Body of pancreas (tissue), 4 donors: Measurements from ENCODE around the gene NXNL1. TPM values are rescaled to one million over a fixed set of nuclear protein-coding genes. Genes with fewer than 3 reads are reported as not detected.
"Not testable (repeated sequence)": the region's sequence is repeated elsewhere in the genome, so short reads cannot be mapped to it uniquely, and the experiment has no call there.

Source experiments
- ATAC-seq: fragments of 150-250 bp; one replicate; pipeline ENCODE4 v1.9.1; 2016
- DNase-seq, 4 donors: peaks; one replicate each; pipeline ENCODE4 v3.0.0-alpha.2; 2019
- H3K27ac ChIP-seq, 4 donors: fragments of 200-600 bp; sonication (generic); 1 replicate in 3 of 4; 2 replicates in 1 of 4; pipeline versions ENCODE4 v1.5.1 to v1.6.1; 2016 to 2019; ENCODE audit warnings: mild to moderate bottlenecking in 1 of 4, mixed read lengths in 1 of 4, moderate library complexity in 1 of 4
- H3K27me3 ChIP-seq, 2 donors: fragments of 200-600 bp; sonication (generic); one replicate each; pipeline ENCODE4 v1.6.0; 2016; ENCODE audit warnings: mild to moderate bottlenecking in 1 of 2
- H3K36me3 ChIP-seq, 2 donors: fragments of 200-600 bp; sonication (generic); replicated peaks in 1 of 2; 2 replicates each; pipeline ENCODE4 v1.5.1; 2016; ENCODE audit warnings: low read depth in 2 of 2; ENCODE audit not compliant: insufficient read depth in 1 of 2
- H3K4me1 ChIP-seq: fragments of 200-600 bp; sonication (generic); one replicate; pipeline ENCODE4 v1.6.0; 2016
- H3K4me3 ChIP-seq, 2 donors: fragments of 200-600 bp; sonication (generic); 1 replicate in 1 of 2; 2 replicates in 1 of 2; pipeline ENCODE4 v1.5.1; 2016 to 2019
- H3K9me3 ChIP-seq, 3 donors: fragments of 200-600 bp; sonication (generic); 1 replicate in 2 of 3; 2 replicates in 1 of 3; pipeline ENCODE4 v1.5.1; 2016
- CTCF ChIP-seq, 7 experiments: fragments of 450-650 bp in 4 of 7; fragments of 200-600 bp in 3 of 7; sonication (generic) in 3 of 7; IDR thresholded peaks; one replicate each; pipeline ENCODE4 v1.5.1; 2016 to 2019; ENCODE audit warnings: antibody characterized with exemption in 7 of 7
- POLR2A ChIP-seq, 3 donors: fragments of 450-650 bp; IDR thresholded peaks; one replicate each; pipeline ENCODE4 v1.6.1; 2016; ENCODE audit warnings: antibody characterized with exemption in 3 of 3, mild to moderate bottlenecking in 2 of 3
- WGBS, 2 donors: methylation state at CpG; one replicate each; pipeline ENCODE4 v1.1.5; 2017; 5-methylcytosine and 5-hydroxymethylcytosine counted together
- intact Hi-C: fragments of 100-400 bp; cut with DNase I; formaldehyde crosslinking; loops from one replicate; pipeline ENCODE4 v1.15.1; 2023
- total RNA-seq, 2 donors: library from RNA; depleted of rRNA; stranded (reverse); fragments of >200 nt; gene quantifications; one replicate each; pipeline ENCODE4 v1.1.0, GENCODE V29; 2016

The NXNL1 gene
- total RNA-seq, result not detected

GRCh38 chr19:17460372-17461230, at the start of gene NXNL1:
Gene NXNL1, minus strand, starts transcription at chr19:17460926. Its CDS starts 57 bp downstream, at chr19:17460869.
- no peak for DNase-seq
- H3K27ac ChIP-seq, result no peak within 1 kb of the TSS
- intact Hi-C loops, result no loop called here
- no peak for ATAC-seq
- WGBS, 2 donors, result 56 to 61% methylated on average over 16 to 26 of the region's 26 CpGs
- peaks cover 3% of the 10 kb centered on the region for H3K4me1 ChIP-seq
- H3K9me3 ChIP-seq, result no peaks in the 10 kb centered on the region
- no peak within 1 kb of the TSS for H3K4me3 ChIP-seq
- no peak for TF ChIP-seq POLR2A (IDR thresholded peaks at IDR 0.05)
- no peak for TF ChIP-seq CTCF (IDR thresholded peaks at IDR 0.05)
- peaks cover 0 to 16% of the 10 kb centered on the region in 2 donors for H3K27me3 ChIP-seq
- no peaks in the 10 kb centered on the region for H3K36me3 ChIP-seq

GRCh38 chr19:17508558-17508933, 47.8 kb upstream of the NXNL1 start:
- 92% methylated on average over 3 of the region's 3 CpGs; no CpG with 5 or more reads in 1 of the 2 donors for WGBS, 2 donors
- H3K4me1 ChIP-seq, result peaks cover 33% of the 10 kb centered on the region
- H3K27ac ChIP-seq, result peak overlapping the region in 1 of 4 donors; percentile 20
- H3K27me3 ChIP-seq, ATAC-seq, H3K9me3 ChIP-seq, intact Hi-C loops, H3K4me3 ChIP-seq, DNase-seq, H3K36me3 ChIP-seq: not testable (repeated sequence)

DNA sequence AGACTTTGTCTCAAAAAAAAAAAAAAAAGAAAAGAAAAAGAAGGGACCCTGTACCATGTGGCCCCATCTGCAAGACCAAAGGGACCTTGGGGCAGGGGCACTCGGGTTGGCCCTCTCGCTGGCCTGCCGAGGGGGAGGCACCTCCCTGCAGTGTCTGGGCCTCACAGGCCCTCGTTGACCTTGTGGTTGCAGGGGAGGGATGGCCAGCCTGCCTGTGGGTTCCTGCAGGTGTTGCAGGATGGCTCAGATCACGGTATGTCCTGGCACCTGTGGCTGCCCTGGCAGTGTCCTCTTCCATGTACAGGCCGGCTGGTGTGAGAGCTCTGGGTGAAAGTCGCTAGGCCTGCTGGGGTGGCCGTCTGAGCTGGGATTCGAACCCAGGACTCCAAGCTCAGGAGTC, 46.0 kb upstream of the NXNL1 start:
- no peak for DNase-seq
- no peak for TF ChIP-seq CTCF (IDR thresholded peaks at IDR 0.05)
- no peak for TF ChIP-seq POLR2A (IDR thresholded peaks at IDR 0.05)
- ATAC-seq, result no peak
- intact Hi-C loops, result no loop called here
- WGBS, 2 donors, result 70 to 73% methylated on average over 5 to 9 of the region's 9 CpGs
- peaks cover 24% of the 10 kb centered on the region for H3K4me1 ChIP-seq
- no peak overlapping the region for H3K27ac ChIP-seq
- H3K27me3 ChIP-seq, result no peaks in the 10 kb centered on the region
- no peaks in the 10 kb centered on the region for H3K36me3 ChIP-seq
- no peak overlapping the region for H3K4me3 ChIP-seq
- H3K9me3 ChIP-seq, result no peaks in the 10 kb centered on the region

GRCh38 chr19:17505223-17505622, 44.5 kb upstream of the NXNL1 start:
- Histone ChIP-seq H3K27ac (no peak overlapping the region), H3K4me1 (peaks cover 16% of the 10 kb centered on the region), H3K9me3 (no peaks in the 10 kb centered on the region), H3K4me3 (no peak overlapping the region), H3K27me3 (no peaks in the 10 kb centered on the region), H3K36me3 (no peaks in the 10 kb centered on the region)
- DNase-seq, result no peak
- WGBS, 2 donors, result 73 to 78% methylated on average over 4 to 10 of the region's 10 CpGs
- no peak for TF ChIP-seq POLR2A (IDR thresholded peaks at IDR 0.05)
- TF ChIP-seq CTCF (IDR thresholded peaks at IDR 0.05), result no peak
- intact Hi-C loops, result no loop called here
- ATAC-seq, result no peak

GRCh38 chr19:17504456-17504855, 43.7 kb upstream of the NXNL1 start:
- DNase-seq (no peak), ATAC-seq (no peak)
- Histone ChIP-seq H3K9me3 (no peaks in the 10 kb centered on the region), H3K27ac (no peak overlapping the region), H3K4me1 (peaks cover 9% of the 10 kb centered on the region), H3K27me3 (no peaks in the 10 kb centered on the region), H3K36me3 (no peaks in the 10 kb centered on the region), H3K4me3 (no peak overlapping the region)
- intact Hi-C loops, result no loop called here
- 90 to 91% methylated on average over 1 to 11 of the region's 13 CpGs for WGBS, 2 donors
- no peak for TF ChIP-seq CTCF (IDR thresholded peaks at IDR 0.05)
- TF ChIP-seq POLR2A (IDR thresholded peaks at IDR 0.05), result no peak
